Lung (tissue), 12 donors: ENCODE data around the gene TUB. TPM values are rescaled to one million over a fixed set of nuclear protein-coding genes. Genes with fewer than 3 reads are reported as not detected.

Experiments
- ATAC-seq: fragments of 200-7000 bp; cut with Tn5 transposase; one replicate; pipeline ENCODE4 v1.9.1; 2020; ENCODE audit warnings: moderate number of reproducible peaks; ENCODE audit not compliant: insufficient read depth, low FRiP score
- DNase-seq, 3 donors: peaks; one replicate each; pipeline ENCODE4 v3.0.0-alpha.2; 2013 to 2017
- H3K27ac ChIP-seq, 2 donors: one replicate each; pipeline ENCODE4 v1.5.1; 2013; ENCODE audit warnings: mild to moderate bottlenecking in 2 of 2, moderate library complexity in 2 of 2, control low read depth in 1 of 2, inconsistent platforms in 1 of 2, low read depth in 1 of 2, low read length in 1 of 2
- H3K27me3 ChIP-seq, 3 donors: one replicate each; pipeline ENCODE4 v1.5.1; 2013; ENCODE audit warnings: low read length in 2 of 3; ENCODE audit not compliant: control insufficient read depth in 3 of 3, insufficient read depth in 3 of 3
- H3K36me3 ChIP-seq, 4 donors: one replicate each; pipeline ENCODE4 v1.5.1; 2013; ENCODE audit warnings: low read length in 4 of 4, mild to moderate bottlenecking in 1 of 4, moderate library complexity in 1 of 4; ENCODE audit not compliant: control insufficient read depth in 4 of 4, insufficient read depth in 4 of 4
- H3K4me1 ChIP-seq, 5 donors: one replicate each; pipeline ENCODE4 v1.5.1; 2013; ENCODE audit warnings: low read length in 5 of 5, mild to moderate bottlenecking in 2 of 5, moderate library complexity in 1 of 5; ENCODE audit not compliant: control insufficient read depth in 5 of 5, insufficient read depth in 5 of 5
- H3K4me3 ChIP-seq: one replicate; pipeline ENCODE4 v1.5.1; 2013; ENCODE audit warnings: mild to moderate bottlenecking, control low read depth, moderate library complexity
- H3K9ac ChIP-seq, 2 donors: one replicate each; pipeline ENCODE4 v1.5.1; 2013; ENCODE audit warnings: low read length in 2 of 2, control low read depth in 1 of 2; ENCODE audit not compliant: insufficient read depth in 1 of 2
- H3K9me3 ChIP-seq, 4 donors: one replicate each; pipeline ENCODE4 v1.5.1; 2013; ENCODE audit warnings: low read length in 3 of 4, mild to moderate bottlenecking in 1 of 4, moderate library complexity in 1 of 4; ENCODE audit not compliant: control insufficient read depth in 4 of 4, insufficient read depth in 3 of 4
- CTCF ChIP-seq: IDR thresholded peaks from 2 replicates; pipeline ENCODE4 v1.5.1; 2012; ENCODE audit warnings: mild to moderate bottlenecking; ENCODE audit errors: control extremely low read depth, extremely low read depth
- WGBS, 2 donors: extraction: QIAGEN DNeasy Blood & Tissue Kit; methylation state at CpG; one replicate each; pipeline ENCODE4 v1.1.7; 2013; 5-methylcytosine and 5-hydroxymethylcytosine counted together
- polyA plus RNA-seq, 2 donors: library from polyadenylated mRNA; stranded (reverse); fragments of 200-250 nt; gene quantifications; one replicate each; pipeline ENCODE4 v1.2.1, GENCODE V29; 2013
- total RNA-seq, 2 donors: library from RNA; depleted of rRNA in 1 of 2; stranded (reverse); fragments of >200 nt in 1 of 2; gene quantifications; one replicate each; pipeline ENCODE4 v1.2.1, GENCODE V29; 2014 to 2021
- donor health status: control.
- donor health status: control.
- donor health status: Bipolar disorder and iron deficiency.
- donor health status: healthy.
- donor health status: DM: yes; HTN: yes; CAD: no.

TUB gene
- total and polyA plus RNA-seq, 4 donors, result 0.96 to 23.5 (median 5.1) TPM

- ATAC-seq (no peak), DNase-seq (no peak)
- no peak overlapping the region for H3K9ac ChIP-seq
- peaks cover 0 to 5% (median 0%) of the 10 kb centered on the region in 3 donors for H3K27me3 ChIP-seq
- H3K9me3 ChIP-seq, result no peaks in the 10 kb centered on the region
- 78 to 95% methylated on average over 5 of the region's 5 CpGs for WGBS, 2 donors
- no peak overlapping the region for H3K4me3 ChIP-seq
- no peak overlapping the region for H3K27ac ChIP-seq
- no peak for TF ChIP-seq CTCF
- peaks cover 0 to 11% (median 2%) of the 10 kb centered on the region in 5 donors for H3K4me1 ChIP-seq
- no peaks in the 10 kb centered on the region for H3K36me3 ChIP-seq
These were observed 46.3 kb upstream of the TUB start for GRCh38 chr11:8034604-8035190.

GRCh38 chr11:8035200-8035855 is 45.7 kb upstream of the TUB start:
- no peak for ATAC-seq
- peak in 2 of 3 donors; percentile 29 to 54 for DNase-seq

DNA sequence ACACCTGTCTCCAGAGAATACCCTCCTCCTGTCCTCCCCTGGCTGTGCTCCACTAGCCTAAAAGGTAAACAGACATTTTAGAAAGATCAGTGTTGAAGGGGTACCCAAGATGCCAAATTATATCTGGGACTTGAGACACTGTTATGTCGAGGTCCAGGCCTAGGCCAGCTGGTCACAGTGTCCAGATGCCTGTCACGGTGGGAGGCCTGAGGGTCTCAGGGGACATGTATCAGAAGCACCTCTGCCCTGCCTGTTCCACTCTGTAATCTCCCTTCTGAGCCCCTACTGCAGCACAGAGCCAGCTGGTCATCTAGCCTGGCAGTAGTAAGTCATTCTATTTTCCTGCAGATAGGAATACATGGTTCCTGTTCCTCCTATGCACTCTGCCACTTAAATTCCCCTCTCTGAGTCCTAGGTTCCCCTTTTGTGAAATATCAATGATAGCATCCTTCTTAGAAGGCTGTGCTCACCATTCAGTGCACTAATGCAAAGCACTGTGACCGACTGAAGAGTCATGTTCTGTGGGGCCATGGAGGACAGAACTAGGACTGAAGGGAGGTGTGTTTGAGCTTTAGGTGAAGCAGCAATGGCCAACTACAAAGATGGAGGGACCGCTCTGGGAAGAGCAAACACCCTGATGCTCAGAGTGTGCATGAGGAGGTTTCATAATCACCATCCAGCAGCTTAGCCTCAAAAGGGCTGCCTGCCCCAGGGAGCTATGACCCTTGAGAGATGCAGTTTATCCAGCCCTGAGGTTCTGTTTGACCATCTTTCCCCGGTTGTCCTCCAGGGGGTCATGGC is 44.8 kb upstream of the TUB start:
- ATAC-seq, result no peak
- WGBS, 2 donors, result 75 to 83% methylated on average over 5 of the region's 5 CpGs
- Histone ChIP-seq H3K27ac (peak overlapping the region in 1 of 2 donors; percentile 29), H3K9ac (no peak overlapping the region), H3K36me3 (no peaks in the 10 kb centered on the region), H3K4me3 (no peak overlapping the region), H3K27me3 (peaks cover 0 to 5% (median 1%) of the 10 kb centered on the region in 3 donors), H3K4me1 (peaks cover 0 to 11% (median 2%) of the 10 kb centered on the region in 5 donors), H3K9me3 (no peaks in the 10 kb centered on the region)
- TF ChIP-seq CTCF, result no peak
- DNase-seq, result no peak

More at GRCh38 chr11:8035200-8035855, 45.7 kb upstream of the TUB start:
- Histone ChIP-seq H3K27me3 (peaks cover 0 to 5% (median 0%) of the 10 kb centered on the region in 3 donors), H3K9me3 (no peaks in the 10 kb centered on the region), H3K9ac (no peak overlapping the region), H3K4me1 (peaks cover 0 to 11% (median 2%) of the 10 kb centered on the region in 5 donors), H3K27ac (peak overlapping the region in 1 of 2 donors; percentile 34), H3K4me3 (no peak overlapping the region), H3K36me3 (no peaks in the 10 kb centered on the region)
- TF ChIP-seq CTCF, result no peak
- WGBS, 2 donors, result 76 to 89% methylated on average over 11 of the region's 11 CpGs
